Activated CD4-positive, CD25-positive, alpha-beta regulatory T cell treated with anti-CD3 and anti-CD28 coated beads, Interleukin-2, amount 50 U/mL, for 24 hours (primary cell): ENCODE measurements around the gene NTRK2.

Source experiments
- ATAC-seq, 2 donors: fragments of 150-1000 bp; cut with Tn5 transposase; one replicate each; pipeline ENCODE4 v1.10.0; 2021; ENCODE audit warnings: mild to moderate bottlenecking in 1 of 2, moderate library complexity in 1 of 2

NTRK2 gene

GRCh38 chr9:84949258-84949657 is 279.7 kb downstream of the NTRK2 start:
- ATAC-seq = no peak

- ATAC-seq = no peak
Measured at GRCh38 chr9:84949971-84950370, 280.4 kb downstream of the NTRK2 start.

- ATAC-seq = no peak
Measured at GRCh38 chr9:84950879-84951811, 281.6 kb downstream of the NTRK2 start.

GRCh38 chr9:84953252-84953773 is 283.8 kb downstream of the NTRK2 start:
- ATAC-seq = no peak

- ATAC-seq = no peak
Measured at GRCh38 chr9:84953797-84954705, 284.5 kb downstream of the NTRK2 start.

GRCh38 chr9:84955155-84955554 is 285.6 kb downstream of the NTRK2 start:
- ATAC-seq = no peak

GRCh38 chr9:84955971-84956370 is 286.4 kb downstream of the NTRK2 start:
- no peak for ATAC-seq

GRCh38 chr9:84959339-84959738 is 289.8 kb downstream of the NTRK2 start:
- no peak for ATAC-seq

- ATAC-seq = no peak
Measured at GRCh38 chr9:84966876-84967830, 297.6 kb downstream of the NTRK2 start.

- ATAC-seq = no peak
Measured at GRCh38 chr9:84969084-84969483, 299.6 kb downstream of the NTRK2 start.

- ATAC-seq = no peak
Measured at GRCh38 chr9:84969736-84970135, 300.2 kb downstream of the NTRK2 start.

- ATAC-seq = no peak
Measured at GRCh38 chr9:84970432-84970831, 300.9 kb downstream of the NTRK2 start.

- ATAC-seq = no peak
Measured at GRCh38 chr9:84971571-84971970, 302.0 kb downstream of the NTRK2 start.

GRCh38 chr9:84974258-84974657 is 304.7 kb downstream of the NTRK2 start:
- no peak for ATAC-seq

- no peak for ATAC-seq
Measured at GRCh38 chr9:84974855-84975254, 305.3 kb downstream of the NTRK2 start.

- ATAC-seq = no peak
Measured at GRCh38 chr9:84975926-84976325, 306.4 kb downstream of the NTRK2 start.

- no peak for ATAC-seq
Measured at GRCh38 chr9:84978661-84979060, 309.1 kb downstream of the NTRK2 start.

GRCh38 chr9:84983749-84984148 is 314.2 kb downstream of the NTRK2 start:
- no peak for ATAC-seq

- ATAC-seq = no peak
Measured at GRCh38 chr9:84988621-84989020, 319.1 kb downstream of the NTRK2 start.

GRCh38 chr9:84990416-84990815 is 320.9 kb downstream of the NTRK2 start:
- no peak for ATAC-seq

- no peak for ATAC-seq
Measured at GRCh38 chr9:84990850-84991513, 321.5 kb downstream of the NTRK2 start.

GRCh38 chr9:84991514-84991870 is 322.0 kb downstream of the NTRK2 start:
- ATAC-seq = no peak
